ENCODE results near the gene DAND5. TPM values are rescaled to one million over a fixed set of nuclear protein-coding genes. Genes with fewer than 3 reads are reported as not detected.

Gene DAND5
- total and polyA plus RNA-seq, 2 of the 13 experiments (the other 11 are each of a cell fraction or from before 2014, with no cell fraction given) = 0.04 TPM; not detected in 1

DNA sequence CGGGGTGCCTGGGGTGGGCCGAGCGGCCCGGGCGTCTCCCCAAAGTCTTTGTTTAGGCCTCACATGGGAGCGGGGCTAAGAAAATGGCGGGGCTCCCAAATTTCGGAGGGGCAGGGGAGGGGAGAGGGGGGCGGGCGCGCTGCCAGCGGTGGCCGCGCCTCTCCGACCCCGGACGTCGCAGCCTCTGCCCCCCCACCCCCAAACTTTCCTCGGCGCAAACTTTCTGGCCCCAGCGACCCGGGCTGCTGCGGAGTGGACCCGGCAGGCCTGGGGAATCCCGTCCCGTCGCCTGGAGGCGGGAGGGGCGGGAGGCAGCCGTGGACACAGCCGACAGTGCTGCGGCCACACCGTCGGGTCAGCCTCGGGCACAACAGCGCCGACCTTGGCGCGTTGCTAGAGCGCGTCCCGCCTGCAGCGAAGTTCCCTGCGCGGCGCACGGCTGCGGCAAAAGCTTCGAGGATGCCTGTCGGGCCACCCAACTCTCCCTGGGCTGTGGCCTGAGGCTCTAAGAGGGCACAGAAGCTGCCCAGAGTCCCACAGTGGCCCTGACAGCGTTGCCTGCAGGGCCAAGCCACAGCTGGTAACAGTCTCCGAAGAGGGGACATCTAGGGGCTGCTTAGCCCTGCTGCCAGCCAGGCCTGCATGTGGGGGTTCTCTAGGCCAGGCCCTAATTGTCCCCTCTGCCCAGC is 27.2 kb downstream of the DAND5 start (continued):
- TF ChIP-seq, protein P1, sequence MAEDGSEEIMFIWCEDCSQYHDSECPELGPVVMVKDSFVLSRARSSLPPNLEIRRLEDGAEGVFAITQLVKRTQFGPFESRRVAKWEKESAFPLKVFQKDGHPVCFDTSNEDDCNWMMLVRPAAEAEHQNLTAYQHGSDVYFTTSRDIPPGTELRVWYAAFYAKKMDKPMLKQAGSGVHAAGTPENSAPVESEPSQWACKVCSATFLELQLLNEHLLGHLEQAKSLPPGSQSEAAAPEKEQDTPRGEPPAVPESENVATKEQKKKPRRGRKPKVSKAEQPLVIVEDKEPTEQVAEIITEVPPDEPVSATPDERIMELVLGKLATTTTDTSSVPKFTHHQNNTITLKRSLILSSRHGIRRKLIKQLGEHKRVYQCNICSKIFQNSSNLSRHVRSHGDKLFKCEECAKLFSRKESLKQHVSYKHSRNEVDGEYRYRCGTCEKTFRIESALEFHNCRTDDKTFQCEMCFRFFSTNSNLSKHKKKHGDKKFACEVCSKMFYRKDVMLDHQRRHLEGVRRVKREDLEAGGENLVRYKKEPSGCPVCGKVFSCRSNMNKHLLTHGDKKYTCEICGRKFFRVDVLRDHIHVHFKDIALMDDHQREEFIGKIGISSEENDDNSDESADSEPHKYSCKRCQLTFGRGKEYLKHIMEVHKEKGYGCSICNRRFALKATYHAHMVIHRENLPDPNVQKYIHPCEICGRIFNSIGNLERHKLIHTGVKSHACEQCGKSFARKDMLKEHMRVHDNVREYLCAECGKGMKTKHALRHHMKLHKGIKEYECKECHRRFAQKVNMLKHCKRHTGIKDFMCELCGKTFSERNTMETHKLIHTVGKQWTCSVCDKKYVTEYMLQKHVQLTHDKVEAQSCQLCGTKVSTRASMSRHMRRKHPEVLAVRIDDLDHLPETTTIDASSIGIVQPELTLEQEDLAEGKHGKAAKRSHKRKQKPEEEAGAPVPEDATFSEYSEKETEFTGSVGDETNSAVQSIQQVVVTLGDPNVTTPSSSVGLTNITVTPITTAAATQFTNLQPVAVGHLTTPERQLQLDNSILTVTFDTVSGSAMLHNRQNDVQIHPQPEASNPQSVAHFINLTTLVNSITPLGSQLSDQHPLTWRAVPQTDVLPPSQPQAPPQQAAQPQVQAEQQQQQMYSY (CRISPR knock-in tag; IDR thresholded peaks at IDR 0.05) = no peak
- no peak for TF ChIP-seq CHD2 (IDR thresholded peaks at IDR 0.05; ENCODE audit: low read depth, low read length)
- TF ChIP-seq ASH2L (IDR thresholded peaks at IDR 0.05; ENCODE audit: insufficient read length, low read depth, low read length) = peak; percentile 55
- TF ChIP-seq FOXC1 (CRISPR knock-in tag; IDR thresholded peaks at IDR 0.05; ENCODE audit: borderline replicate concordance) = 0 out of 2 replicates have a peak, but pooled peaks have one; percentile 52
- no peak for TF ChIP-seq ZFP36 (IDR thresholded peaks at IDR 0.05; ENCODE audit: borderline replicate concordance, low read depth, low read length, partially characterized antibody)
- TF ChIP-seq, protein P2, sequence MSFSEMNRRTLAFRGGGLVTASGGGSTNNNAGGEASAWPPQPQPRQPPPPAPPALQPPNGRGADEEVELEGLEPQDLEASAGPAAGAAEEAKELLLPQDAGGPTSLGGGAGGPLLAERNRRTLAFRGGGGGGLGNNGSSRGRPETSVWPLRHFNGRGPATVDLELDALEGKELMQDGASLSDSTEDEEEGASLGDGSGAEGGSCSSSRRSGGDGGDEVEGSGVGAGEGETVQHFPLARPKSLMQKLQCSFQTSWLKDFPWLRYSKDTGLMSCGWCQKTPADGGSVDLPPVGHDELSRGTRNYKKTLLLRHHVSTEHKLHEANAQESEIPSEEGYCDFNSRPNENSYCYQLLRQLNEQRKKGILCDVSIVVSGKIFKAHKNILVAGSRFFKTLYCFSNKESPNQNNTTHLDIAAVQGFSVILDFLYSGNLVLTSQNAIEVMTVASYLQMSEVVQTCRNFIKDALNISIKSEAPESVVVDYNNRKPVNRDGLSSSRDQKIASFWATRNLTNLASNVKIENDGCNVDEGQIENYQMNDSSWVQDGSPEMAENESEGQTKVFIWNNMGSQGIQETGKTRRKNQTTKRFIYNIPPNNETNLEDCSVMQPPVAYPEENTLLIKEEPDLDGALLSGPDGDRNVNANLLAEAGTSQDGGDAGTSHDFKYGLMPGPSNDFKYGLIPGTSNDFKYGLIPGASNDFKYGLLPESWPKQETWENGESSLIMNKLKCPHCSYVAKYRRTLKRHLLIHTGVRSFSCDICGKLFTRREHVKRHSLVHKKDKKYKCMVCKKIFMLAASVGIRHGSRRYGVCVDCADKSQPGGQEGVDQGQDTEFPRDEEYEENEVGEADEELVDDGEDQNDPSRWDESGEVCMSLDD (CRISPR knock-in tag; IDR thresholded peaks at IDR 0.05; ENCODE audit: borderline replicate concordance) = no peak
- TF ChIP-seq ZNF776 (CRISPR knock-in tag; IDR thresholded peaks at IDR 0.05) = no peak
- TF ChIP-seq FOXK1 (CRISPR knock-in tag; IDR thresholded peaks at IDR 0.05; ENCODE audit: borderline replicate concordance, low read depth) = no peak
- TF ChIP-seq GATAD1 (CRISPR knock-in tag; IDR thresholded peaks at IDR 0.05) = no peak
- no peak for TF ChIP-seq IKZF1 (IDR thresholded peaks at IDR 0.05)
- TF ChIP-seq ZBTB3 (CRISPR knock-in tag; IDR thresholded peaks at IDR 0.05; ENCODE audit: borderline replicate concordance, low read depth) = no peak
- TF ChIP-seq, protein P3, sequence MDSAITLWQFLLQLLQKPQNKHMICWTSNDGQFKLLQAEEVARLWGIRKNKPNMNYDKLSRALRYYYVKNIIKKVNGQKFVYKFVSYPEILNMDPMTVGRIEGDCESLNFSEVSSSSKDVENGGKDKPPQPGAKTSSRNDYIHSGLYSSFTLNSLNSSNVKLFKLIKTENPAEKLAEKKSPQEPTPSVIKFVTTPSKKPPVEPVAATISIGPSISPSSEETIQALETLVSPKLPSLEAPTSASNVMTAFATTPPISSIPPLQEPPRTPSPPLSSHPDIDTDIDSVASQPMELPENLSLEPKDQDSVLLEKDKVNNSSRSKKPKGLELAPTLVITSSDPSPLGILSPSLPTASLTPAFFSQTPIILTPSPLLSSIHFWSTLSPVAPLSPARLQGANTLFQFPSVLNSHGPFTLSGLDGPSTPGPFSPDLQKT (CRISPR knock-in tag; IDR thresholded peaks at IDR 0.05; ENCODE audit: borderline replicate concordance) = no peak
- no peak for TF ChIP-seq CCAR2 (optimal IDR thresholded peaks at IDR 0.05; ENCODE audit: low read depth, low read length)
- no peak for TF ChIP-seq MZF1 (CRISPR knock-in tag; IDR thresholded peaks at IDR 0.05; ENCODE audit: borderline replicate concordance)
- no peak for TF ChIP-seq ZBTB1 (CRISPR knock-in tag; IDR thresholded peaks at IDR 0.05; ENCODE audit: borderline replicate concordance)
- no peak for TF ChIP-seq U2AF2 (IDR thresholded peaks at IDR 0.05; ENCODE audit: low read depth, low read length)
- TF ChIP-seq, protein P4, sequence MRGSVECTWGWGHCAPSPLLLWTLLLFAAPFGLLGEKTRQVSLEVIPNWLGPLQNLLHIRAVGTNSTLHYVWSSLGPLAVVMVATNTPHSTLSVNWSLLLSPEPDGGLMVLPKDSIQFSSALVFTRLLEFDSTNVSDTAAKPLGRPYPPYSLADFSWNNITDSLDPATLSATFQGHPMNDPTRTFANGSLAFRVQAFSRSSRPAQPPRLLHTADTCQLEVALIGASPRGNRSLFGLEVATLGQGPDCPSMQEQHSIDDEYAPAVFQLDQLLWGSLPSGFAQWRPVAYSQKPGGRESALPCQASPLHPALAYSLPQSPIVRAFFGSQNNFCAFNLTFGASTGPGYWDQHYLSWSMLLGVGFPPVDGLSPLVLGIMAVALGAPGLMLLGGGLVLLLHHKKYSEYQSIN (CRISPR knock-in tag; IDR thresholded peaks at IDR 0.05; ENCODE audit: borderline replicate concordance) = no peak
- no peak for TF ChIP-seq SMARCC2 (IDR thresholded peaks at IDR 0.05)
- 0 out of 2 replicates have a peak, but pooled peaks have one; percentile 26 for TF ChIP-seq TGIF2 (CRISPR knock-in tag; IDR thresholded peaks at IDR 0.05)
- no peak for TF ChIP-seq ZNF569 (CRISPR knock-in tag; IDR thresholded peaks at IDR 0.05; ENCODE audit: borderline replicate concordance)

All from HepG2 (cell line).